GM12801 (cell line): Measurements from ENCODE around the gene PRKAR2A.

Experiments
- TF ChIP-seq, protein P1 (sequence below): IDR thresholded peaks from one replicate; pipeline ENCODE4 v1.5.1; 2011; ENCODE audit warnings: control low read depth; ENCODE audit not compliant: insufficient read length; ENCODE audit errors: extremely low read depth

Gene PRKAR2A

DNA sequence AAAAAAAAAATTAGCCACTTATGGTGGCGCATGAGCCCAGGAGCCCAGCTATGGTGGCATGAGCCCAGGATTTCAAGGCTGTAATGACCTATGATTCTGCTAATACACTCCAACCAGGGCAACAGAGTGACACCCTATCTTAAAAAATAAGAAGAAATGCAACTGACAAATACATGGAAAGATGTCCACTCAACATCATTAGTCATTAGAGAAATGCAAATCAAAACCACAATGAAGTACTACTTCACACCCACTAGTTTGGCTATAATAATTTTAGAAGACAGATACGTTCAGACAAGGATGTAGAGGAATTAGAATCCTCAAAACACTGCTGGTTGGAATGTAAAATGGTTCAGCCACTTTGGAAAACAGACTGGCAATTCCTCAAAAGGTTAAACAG is 10.5 kb downstream of the PRKAR2A start:
- TF ChIP-seq, protein P1, sequence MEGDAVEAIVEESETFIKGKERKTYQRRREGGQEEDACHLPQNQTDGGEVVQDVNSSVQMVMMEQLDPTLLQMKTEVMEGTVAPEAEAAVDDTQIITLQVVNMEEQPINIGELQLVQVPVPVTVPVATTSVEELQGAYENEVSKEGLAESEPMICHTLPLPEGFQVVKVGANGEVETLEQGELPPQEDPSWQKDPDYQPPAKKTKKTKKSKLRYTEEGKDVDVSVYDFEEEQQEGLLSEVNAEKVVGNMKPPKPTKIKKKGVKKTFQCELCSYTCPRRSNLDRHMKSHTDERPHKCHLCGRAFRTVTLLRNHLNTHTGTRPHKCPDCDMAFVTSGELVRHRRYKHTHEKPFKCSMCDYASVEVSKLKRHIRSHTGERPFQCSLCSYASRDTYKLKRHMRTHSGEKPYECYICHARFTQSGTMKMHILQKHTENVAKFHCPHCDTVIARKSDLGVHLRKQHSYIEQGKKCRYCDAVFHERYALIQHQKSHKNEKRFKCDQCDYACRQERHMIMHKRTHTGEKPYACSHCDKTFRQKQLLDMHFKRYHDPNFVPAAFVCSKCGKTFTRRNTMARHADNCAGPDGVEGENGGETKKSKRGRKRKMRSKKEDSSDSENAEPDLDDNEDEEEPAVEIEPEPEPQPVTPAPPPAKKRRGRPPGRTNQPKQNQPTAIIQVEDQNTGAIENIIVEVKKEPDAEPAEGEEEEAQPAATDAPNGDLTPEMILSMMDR, result no peak

DNA sequence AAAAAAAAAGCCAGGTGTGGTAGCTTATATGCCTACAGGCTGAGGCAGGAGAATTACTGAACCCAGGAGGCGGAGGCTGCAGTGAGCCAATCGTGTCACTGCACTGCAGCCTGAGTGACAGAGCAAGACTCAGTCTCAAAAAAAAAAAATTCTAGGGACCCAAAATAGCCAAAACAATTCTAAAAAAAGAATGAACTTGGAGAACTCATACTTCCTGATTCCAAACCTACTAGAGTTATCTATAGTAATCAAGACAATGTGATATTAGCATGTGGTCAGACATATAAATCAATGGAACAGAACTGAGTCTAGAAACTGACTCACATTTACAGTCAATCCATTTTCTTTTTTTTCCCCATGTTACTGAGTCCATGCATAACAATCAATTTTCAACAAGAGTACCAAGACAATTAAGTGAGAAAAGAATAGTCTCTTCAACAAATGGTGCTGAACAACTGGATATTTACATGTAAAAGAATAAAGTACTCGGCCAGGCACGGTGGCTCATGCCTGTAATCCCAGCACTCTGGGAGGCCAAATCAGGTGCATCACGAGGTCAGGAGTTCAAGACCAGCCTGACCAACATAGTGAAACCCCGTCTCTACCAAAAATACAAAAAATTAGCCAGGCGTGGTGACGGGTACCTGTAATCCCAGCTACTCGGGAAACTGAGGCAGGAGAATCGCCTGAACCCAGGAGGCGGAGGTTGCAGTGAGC is 11.9 kb downstream of the PRKAR2A start:
- TF ChIP-seq, protein P1, result no peak

DNA sequence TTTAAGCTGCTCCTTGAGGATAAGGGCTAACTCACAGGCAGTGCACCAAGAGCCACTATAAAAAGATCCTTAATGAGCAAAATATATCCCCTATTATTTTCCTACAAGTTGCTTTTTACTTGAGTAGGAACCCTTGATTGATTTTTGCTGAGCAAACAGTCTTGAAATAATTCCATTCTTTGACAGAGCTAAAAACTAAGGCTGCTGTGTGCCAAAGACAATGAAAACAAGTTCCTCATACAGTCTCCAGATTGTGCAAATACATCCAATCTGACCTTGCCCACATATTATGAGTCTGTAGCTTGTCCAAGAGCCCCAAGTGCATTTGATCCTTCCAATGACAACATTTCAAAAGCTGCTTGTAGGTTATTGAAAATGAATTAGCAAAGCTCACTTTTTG is 15.0 kb downstream of the PRKAR2A start:
- TF ChIP-seq, protein P1, result no peak

DNA sequence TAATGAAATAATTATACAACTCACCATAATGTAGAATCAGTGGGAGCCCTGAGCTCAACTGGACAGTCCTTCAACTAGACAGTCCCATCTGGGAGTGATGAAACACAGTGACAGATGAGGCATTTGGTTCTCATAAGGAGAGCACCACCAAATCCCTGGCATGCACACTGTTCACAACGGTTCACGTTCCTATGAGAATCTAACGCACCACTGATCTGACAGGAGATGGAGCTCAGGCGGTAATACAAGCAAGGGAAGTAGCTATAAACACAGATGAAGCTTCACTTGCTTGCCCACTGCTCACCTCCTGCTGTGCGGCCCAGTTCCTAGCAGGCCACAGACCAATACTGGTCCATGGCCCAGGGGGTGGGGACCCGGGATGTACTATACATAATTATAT is 17.0 kb downstream of the PRKAR2A start:
- TF ChIP-seq, protein P1, result no peak

DNA sequence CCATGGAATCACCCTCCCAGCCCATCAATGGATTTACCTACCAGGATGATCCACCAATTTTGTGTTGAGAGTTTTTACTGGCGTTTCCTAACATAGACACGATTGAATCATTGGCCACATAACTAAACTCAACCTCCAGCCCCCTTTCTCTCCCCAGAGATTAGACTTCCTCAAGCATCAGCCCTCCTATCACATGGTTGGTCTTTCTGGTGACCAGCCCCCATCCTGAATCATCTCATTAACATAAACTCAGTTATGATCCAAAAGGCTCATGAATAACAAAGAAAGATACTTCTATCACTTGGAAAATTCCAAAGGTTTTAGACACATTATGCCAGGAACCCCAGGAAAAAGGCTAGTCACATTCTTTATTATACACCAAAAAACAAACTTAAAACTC is 21.2 kb downstream of the PRKAR2A start:
- TF ChIP-seq, protein P1, result no peak

DNA sequence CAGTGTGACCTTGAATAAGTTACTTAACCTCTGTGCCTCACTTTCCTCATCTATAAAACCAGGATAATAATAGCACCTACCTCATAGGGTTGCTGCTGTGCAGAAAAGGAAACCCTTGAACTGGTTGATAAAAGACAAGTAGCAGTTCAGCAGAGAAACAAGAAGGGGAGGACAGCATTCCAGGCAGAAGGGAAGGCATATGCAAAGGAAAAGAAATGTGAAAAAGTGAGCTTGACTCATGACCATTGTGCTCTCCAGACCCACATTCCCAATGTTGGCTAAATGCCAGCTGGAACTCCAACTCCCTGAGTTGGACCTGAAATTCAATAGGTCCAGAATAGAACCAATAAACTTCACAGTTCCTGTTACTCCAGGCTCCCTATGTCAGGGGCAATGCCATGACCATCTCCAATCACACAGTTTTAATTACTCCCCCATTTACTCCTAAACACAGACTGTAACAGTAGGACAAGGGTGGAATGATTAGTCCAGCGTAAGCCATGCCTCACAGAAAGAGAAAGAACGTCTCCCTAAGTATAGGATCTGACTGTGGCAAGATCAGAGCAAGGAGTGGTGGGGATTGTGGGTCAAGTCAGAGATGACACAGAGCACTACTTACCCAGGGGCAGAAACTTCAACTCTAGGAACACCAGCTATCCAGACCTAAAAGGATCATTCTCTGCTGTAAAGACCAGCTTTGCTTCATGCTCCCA is 26.9 kb downstream of the PRKAR2A start:
- TF ChIP-seq, protein P1, result no peak

DNA sequence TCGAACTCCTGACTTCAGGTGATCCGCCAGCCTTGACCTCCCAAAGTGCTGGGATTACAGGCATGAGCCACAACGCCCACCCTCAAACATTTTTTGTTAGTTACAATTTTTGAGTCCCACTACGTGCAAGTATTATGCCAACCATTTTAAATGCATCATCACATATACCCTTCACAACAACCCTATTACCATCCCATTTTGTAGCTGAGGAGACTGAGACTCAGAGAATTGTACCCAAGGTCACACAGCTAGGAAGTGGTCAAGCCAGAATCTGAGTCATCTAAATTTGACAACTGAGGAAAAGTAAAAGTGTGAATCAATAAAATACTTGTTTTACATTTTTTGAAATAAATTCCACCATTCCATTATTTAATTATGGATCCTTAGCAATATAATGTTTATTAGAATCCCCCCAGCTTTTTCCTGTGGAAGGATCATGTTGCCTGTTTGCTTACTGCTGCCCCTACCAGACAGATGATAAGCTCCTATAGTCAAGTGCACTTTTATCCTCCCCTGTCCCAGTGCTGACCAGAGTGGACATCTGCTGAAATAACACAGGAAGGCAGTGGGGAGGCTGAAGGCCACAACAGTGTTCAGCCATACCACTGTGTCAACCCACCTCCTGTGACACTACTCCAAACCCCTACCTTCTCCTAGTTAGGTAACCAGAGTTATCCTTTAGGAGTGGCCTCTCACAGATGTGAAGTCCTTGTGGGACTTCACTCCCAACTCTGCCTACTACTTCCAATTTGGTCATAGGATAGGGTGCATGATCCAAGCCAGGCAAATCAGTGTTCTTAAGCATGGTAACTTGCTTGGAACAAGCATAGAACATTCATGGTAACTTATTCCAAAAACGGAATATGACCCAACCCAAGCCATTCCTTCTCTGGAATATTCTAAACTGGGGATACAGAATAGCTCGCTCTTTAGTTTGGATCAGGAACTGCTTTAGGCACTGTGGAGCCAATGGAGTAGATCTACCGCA is 28.1 kb downstream of the PRKAR2A start:
- TF ChIP-seq, protein P1, result no peak
